HG03280 (cell line): ENCODE results near the gene FASTK.
"Not testable (repeated sequence)": the region's sequence is repeated elsewhere in the genome, so short reads cannot be mapped to it uniquely, and the experiment has no call there.

Experiments
- ATAC-seq: cut with Tn5 transposase; IDR thresholded peaks from one replicate; pipeline ENCODE4 v1.9.1; 2021; ENCODE audit warnings: mild to moderate bottlenecking, moderate library complexity; ENCODE audit not compliant: unreplicated experiment

The FASTK gene

DNA sequence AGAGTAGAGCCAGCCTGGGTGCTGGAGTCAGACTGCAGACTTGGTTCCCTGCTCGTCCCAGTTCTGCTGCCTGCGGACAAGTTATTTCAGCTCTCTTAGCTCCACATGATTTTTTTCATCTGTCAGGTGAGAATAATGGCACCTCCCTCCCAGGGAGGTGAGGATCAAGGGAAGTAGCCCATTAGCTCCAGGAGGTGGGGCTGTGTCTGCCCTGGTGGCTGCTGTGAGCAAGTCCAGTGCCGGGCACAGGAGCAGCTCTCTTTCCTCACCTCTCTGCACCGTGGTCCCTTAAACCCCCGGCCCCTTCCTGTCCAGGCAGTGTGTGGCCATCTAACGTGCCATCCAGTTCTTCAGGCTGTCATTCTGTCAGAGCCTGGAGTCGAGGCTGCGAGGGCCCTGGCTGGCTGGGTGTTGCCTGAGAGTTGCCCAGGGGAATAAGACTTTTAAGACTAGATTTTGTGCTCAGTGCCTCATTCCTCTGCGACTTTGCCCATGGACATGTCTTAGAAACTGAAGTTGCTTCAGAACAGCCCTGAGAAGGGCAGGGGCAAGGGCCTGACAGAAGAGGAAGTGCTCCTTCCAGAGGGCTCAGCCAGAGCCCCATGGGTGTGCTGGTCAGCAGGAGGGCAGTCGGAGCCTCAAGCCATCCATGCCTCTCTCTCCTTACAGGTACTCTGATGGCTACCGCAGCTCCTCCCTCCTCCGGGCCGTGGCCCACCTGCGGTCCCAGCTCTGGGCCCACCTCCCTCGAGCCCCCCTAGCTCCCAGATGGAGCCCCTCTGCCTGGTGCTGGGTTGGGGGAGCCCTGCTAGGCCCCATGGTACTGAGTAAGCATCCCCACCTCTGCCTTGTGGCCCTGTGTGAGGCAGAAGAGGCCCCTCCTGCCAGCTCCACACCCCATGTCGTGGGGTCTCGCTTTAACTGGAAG is 47.4 kb downstream of the FASTK start:
- ATAC-seq: no peak

DNA sequence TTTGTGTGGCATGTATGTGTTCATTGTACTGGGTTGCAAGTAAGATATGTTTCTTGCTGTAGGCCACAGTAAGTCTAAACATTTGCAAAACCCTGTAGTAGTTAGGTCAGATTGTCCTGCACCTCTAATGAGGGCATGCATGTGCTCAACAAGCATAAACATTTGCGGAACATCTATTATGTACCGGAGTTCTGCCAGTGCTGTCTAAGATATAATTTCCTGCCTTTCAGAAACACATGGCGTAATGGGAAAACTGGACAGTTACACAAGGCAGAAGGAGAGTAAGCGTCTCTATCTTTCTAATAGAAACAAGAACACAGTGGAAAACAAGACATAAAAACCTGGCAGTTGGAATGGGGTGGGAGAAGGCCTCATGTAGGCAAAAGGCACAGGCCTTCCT is 49.6 kb downstream of the FASTK start:
- ATAC-seq: no peak

DNA sequence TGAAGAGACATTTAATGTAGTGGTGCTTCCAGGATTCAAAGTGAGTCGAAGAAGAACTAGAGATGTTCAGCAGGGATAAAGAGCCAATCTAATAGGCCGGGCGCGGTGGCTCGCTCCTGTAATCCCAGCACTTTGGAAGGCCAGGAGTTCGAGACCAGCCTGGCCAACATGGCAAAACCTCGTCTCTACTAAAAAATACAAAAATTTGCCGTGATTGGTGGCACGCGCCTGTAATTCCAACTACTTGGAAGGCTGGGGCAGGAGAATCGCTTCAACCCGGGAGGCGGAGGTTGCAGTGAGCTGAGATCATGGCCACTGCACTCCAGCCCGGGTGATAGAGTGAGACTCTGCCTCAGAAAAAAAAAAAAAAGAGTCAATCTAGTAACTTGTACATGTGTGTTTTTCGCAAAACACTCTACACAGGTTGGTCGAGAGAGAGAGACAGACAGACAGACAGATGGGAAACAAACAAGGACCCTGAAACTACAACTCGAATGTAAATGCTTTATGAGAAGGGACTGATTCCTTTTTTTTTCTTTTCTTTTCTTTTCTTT is 51.6 kb downstream of the FASTK start:
- ATAC-seq: no peak

DNA sequence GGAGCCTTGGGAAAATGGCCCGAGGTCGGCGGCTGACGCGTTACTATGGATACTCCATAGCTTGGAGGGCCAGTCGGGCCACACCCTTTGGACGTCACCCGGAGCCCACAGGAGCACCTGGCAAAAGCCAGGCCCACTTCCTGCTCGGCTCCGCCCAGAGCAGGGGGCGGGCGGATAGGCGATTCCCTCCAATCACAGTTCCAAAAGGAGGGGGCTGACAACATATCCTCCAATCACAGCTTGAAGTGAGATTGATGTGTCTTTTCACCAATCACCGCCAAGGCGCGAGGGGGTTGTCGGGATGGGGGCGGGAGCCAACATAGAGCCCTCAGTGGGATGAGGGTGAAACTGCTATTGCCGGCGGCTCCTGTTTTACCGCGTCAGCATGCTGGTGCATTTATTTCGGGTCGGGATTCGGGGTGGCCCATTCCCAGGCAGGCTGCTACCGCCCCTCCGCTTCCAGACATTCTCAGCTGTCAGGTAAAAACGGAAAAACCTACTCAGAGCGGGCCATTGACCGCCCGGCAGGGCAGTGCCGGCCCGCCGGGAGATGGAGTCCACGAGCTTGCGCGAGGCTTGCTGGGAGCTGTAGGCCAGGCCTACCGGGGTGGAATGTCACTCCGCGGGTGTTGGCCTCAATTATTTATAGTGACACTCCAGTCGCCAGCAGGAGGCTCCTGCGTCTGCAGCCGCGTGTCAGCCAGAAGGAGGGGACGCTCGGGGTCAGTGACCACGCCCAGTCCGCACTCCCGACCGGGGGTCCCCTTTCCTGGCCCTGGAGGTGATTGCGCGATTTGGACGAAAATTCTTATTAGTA is 52.3 kb downstream of the FASTK start, which contains the start of gene ABCB8:
ABCB8 (plus strand) TSS at position 320 of the 817 bp plus-strand sequence; CDS start at position 386, 66 bp downstream.
- peak; percentile 97 for ATAC-seq

DNA sequence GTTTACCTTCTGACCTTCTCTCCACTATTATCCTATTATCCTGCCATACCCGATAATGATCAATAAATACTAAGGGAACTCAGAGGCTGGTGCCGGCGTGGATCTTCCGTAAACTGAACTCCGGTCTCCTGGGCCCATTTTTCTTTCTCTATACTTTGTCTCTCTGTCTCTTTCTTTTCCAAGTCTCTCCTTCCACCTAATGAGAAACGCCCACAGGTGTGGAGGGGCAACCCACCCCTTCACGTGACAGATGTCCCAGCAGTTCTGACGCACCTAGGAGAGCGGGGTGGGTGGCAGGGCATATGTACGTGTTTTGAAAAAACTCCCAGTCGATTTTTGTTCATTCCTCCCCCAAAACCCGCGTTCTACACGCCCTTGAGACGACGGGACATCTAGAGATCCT is 52.9 kb downstream of the FASTK start:
- peak; percentile 5 for ATAC-seq

DNA sequence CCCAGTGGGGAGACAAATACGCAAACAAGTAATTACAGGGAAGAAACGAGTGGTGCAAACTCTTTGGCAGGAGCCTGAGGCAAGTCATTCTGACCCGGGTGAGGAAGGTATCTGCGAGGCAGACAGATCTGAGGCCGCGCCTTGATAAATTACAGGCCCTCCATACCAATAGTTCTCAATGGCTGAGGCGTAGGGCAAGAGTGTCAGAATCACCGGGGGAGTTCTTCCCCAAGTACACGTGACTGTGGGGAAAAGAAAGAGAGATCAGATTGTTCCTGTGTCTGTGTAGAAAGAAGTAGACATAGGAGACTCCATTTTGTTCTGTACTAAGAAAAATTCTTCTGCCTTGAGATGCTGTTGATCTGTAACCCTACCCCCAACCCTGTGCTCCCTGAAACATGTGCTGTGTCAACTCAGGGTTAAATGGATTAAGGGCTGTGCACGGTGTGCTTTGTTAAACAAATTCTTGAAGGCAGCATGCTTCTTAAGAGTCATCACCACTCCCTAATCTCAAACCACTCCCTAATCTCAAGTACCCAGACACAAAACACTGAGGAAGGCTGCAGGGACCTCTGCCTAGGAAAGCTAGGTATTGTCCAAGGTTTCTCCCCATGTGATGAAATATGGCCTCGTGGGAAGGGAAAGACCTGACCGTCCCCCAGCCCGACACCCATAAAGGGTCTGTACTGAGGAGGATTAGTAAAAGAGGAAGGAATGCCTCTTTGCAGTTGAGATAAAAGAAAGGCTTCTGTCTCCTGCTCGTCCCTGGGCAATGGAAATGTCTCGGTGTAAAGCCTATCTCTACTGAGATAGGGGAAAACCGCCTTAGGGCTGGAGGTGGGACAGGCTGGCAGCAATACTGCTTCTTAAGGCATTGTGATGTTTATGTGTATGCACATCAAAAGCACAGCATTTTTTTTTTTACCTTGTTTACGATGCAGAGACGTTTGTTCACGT is 53.6 kb downstream of the FASTK start:
- not testable (repeated sequence) for ATAC-seq
